HCEC 1CT (cell line): ENCODE results near the gene ARMH3.
A peak's percentile ranks its signal among the peaks of the same experiment; 100 is the strongest.

Experiments
- DNase-seq: peaks from one replicate; pipeline ENCODE4 v3.0.0-alpha.2; 2017

Gene ARMH3

DNA sequence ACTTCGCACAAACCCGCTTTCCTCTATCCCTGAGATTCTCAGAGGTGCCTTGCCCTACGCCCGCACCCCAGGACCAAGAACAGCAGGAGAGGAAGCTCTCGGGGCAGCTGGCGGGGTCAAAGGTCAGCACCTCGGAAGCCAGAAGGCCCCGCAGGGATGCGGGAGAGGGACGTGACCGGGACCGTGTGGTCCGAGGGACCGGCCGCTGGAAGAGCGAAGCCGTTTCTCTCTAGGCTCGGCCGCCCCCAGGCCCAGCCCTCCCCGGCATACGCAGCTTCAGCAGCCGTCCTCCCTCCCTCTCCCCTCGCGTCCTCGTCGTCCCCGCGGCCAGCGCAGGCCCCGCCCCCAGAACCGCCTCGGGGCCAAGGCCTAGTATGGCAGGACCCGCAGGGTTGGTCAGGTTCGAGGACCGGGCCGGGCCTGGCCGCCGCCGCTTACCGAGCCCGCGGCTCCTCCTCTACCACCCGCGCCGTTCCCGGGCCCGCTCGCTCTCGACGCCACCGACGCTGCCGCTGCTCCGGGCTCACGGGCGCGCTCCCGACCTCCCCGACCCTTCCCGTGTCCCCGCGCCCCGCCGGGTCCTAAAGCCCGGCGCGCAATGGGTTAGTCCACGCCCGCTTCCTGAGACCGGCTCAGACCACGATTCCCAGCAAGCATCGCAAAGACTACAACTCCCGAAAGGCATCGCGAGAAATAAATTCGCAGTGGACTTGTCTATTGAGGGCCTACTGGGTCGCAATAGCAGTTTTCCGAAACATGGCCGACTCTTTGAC lies at the start of gene ARMH3:
TSS of gene ARMH3 (minus strand) at position 527 of the 773 bp plus-strand sequence. CDS start 16,059 bp downstream, outside the sequence.
- DNase-seq = peak; percentile 98

GRCh38 chr10:102102421-102102820 lies 46.4 kb upstream of the ARMH3 start:
- DNase-seq = no peak

DNA sequence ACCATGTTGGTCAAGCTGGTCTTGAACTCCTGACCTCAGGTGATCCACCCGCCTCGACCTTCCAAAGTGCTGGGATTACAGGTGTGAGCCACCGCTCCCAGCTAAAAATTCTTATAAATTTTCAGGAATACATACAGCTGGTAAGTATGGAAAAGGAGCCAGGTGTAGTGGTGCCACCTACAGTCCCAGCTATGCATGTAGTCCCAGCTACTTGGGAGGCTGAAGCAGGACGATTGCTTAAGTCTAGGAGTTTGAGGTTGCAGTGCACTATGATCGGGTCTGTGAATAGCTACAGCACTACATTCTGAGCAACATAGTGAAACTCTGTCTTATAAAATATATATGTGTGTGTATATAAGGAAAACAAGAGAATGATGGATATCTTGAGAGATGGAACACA lies 45.2 kb upstream of the ARMH3 start:
- no peak for DNase-seq

DNA sequence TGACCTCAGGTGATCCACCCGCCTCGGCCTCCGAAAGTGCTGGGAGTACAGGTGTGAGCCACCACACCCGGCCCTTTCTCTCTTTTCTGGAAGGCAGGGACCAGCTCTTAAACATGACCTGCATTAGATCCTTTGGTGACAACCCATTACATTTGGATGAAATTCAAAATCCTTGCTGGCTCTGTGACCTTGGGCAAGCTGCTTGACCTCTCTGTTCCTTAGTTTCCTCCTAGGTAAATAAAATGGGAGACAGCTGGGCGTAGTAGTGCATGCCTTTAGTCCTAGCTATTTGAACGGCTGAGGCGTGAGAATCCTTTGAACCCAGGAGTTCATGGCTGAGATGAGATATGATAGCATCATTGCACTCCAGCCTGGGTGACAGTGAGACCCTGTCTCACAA lies 40.5 kb upstream of the ARMH3 start:
- DNase-seq = no peak

- DNase-seq = peak; percentile 17
Observed at GRCh38 chr10:102090772-102091171, 34.8 kb upstream of the ARMH3 start.

- DNase-seq = no peak
Observed at GRCh38 chr10:102086196-102086595, 30.2 kb upstream of the ARMH3 start.

- DNase-seq = no peak
Observed at GRCh38 chr10:102085336-102085735, 29.4 kb upstream of the ARMH3 start.

DNA sequence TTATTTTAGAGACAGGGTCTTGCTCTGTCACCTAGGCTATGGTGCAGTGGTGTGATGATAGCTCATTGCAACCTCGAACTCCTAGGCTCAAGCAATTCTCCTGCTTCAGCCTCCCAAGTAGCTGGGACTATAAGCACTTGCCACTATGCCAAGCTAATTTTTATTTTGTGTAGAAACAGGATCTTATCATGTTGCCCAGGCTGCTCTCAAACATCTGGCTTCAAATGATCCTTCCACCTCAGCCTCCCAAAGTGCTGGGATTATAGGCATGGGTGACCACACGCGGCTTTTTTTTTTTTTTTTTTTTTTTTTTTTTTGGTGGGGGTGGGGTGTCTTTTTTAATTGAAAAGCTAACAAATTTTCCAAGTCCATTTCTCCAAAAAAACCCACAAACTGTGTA lies 27.6 kb upstream of the ARMH3 start:
- DNase-seq = no peak

- peak; percentile 63 for DNase-seq
Observed at GRCh38 chr10:102072673-102073527, 16.9 kb upstream of the ARMH3 start.

DNA sequence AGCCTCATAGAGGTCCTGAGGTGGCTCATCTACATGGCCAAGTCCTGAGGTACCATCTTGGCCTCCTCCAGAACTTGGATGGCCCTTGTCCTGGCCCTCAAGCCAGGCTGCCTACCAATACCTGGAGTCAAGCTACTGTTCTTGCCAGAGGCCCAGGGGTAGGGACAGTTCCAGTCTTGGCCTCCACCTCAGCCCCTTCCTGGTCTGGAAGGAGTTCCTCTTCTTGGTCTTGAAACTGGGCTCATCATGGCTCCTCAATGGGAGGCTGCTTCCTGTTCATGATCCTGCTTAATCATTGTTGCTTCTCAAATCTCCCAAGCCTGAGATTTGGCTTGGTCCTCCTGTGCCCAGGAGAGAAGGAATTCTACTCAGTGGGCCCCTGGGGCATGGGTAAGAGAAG lies 13.1 kb upstream of the ARMH3 start:
- DNase-seq = no peak

GRCh38 chr10:102068216-102068615 lies 12.2 kb upstream of the ARMH3 start:
- no peak for DNase-seq

- no peak for DNase-seq
Observed at GRCh38 chr10:102067091-102067916, 11.3 kb upstream of the ARMH3 start.

- no peak for DNase-seq
Observed at GRCh38 chr10:102066399-102067088, 10.6 kb upstream of the ARMH3 start.

GRCh38 chr10:102065561-102066398 lies 9.8 kb upstream of the ARMH3 start:
- peak; percentile 7 for DNase-seq

DNA sequence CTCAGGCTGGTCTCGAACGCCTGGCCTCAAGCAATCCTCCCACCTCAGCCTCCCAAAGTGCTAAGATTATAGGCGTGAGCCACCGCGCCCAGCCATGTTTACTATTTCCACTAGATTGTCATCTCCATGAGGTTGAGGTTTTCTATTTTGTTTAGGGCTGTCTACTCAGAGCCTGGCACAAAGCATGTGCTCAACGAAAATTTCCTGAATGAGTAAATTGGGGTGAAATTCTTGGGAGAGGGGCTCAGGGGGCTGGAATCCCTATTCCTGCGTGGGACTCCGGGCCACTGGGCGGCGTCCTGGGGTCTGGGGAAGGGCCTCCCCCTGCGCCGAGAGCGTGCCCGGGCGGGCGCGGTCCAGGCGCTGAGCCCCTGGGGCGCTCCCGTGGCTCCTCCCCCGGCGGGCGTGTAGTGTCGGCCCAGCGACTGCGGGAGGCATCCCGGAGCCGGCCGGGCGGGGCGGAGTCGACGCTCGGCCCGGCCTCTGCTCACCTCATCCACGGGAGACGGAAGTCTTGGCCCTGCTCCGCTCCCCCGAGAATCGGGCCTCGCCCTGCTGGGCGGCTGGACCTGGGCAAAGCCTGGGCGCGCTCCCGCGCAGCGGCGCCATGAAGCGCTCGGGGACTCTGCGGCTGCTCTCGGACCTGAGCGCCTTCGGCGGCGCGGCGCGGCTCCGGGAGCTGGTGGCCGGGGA lies 9.0 kb upstream of the ARMH3 start, which contains the start of gene HPS6:
TSS of gene HPS6 (plus strand) at position 482 of the 693 bp plus-strand sequence. CDS start at position 608, 126 bp downstream.
- DNase-seq = peak; percentile 89

- DNase-seq = no peak
Observed at GRCh38 chr10:102064503-102064867, 8.5 kb upstream of the ARMH3 start.

GRCh38 chr10:102059987-102060386 lies 4.0 kb upstream of the ARMH3 start:
- DNase-seq = no peak

DNA sequence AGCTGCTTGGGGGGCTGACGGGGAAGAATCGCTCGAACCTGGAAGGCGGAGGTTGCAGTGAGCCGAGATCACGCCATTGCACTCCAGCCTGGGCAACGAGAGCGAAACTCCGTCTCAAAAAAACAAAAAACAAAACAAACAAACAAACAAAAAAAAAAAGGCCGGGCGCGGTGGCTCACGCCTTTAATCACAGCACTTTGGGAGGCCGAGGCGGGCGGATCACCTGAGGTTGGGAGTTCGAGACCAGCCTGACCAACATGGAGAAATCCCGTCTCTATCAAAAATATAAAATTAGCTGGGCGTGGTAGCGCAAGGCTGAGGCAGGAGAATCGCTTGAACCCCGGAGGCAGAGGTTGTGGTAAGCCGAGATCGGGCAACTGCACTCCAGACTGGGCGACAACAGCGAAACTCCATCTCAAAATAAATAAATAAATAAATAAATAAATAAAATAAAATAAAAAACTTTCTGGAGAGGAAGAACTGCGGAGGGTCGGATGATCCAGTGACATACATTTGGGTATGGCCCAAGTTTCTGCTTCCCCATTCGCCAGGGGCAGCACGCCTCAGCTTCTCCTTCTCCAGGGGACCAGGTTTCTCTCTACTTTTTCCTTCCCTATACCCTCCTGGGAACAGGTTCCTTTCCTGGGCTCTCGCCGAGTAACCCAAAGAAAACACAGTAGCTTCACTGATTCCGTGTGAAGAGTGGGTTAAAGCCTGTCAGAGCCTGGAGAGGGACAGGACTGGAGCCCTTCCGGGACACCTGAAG lies 909 bp downstream of the ARMH3 start:
- peak; percentile 1 for DNase-seq

DNA sequence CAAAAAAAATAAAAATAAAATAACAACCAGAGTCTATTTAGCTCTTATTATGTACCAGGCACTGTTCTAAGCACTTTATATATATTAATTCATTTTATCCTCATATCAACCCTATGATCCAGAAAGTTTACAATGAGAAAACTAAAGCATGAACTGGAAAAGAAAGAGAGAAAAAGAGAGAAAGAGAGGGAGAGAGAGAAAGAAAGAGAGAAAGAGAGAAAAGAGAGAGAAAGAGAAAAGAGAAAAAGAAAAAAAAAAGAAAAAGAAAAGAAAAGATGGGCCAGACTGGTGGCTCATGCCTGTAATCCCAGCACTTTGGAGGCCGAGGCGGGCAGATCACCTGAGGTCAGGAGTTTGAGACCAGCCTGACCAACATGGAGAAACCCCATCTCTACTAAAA lies 9.9 kb downstream of the ARMH3 start:
- no peak for DNase-seq

DNA sequence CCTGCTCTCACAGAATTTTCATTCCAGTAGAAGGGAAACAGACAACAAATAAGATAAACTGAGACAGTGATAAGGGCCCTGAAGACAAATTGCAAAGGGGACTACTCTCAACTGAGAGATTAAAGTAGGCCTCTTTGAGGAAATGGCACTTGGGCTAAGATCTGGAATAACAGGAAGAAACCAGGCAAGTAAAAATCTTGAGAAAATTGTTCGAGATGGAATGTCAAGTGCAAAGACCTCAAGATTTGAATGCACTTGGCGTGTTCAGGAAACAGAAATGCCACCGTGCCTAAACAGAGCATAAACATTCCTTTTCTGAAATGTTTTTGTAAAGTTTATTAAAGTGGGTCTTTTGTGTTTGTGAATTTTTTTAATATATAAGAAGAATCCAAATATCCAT lies 10.7 kb downstream of the ARMH3 start:
- DNase-seq = no peak
